ENCODE data around the gene TUBA4B.

TUBA4B gene

GRCh38 chr2:219245148-219245898 is 7.7 kb upstream of the TUBA4B start, which contains the start of the genes GLB1L and STK16 (continued):
- no peak for TF ChIP-seq ZNF19 (tag by site-specific recombination; IDR thresholded peaks at IDR 0.05; ENCODE audit: low read depth)
- no peak for TF ChIP-seq IKZF3 (tag by site-specific recombination; IDR thresholded peaks at IDR 0.05)
- TF ChIP-seq ZSCAN18 (tag by site-specific recombination; IDR thresholded peaks at IDR 0.05) = no peak
- TF ChIP-seq ZNF677 (tag by site-specific recombination; IDR thresholded peaks at IDR 0.05) = no peak
- peak; percentile 80; the same call in 1 of the 2 replicates for TF ChIP-seq OVOL3 (tag by site-specific recombination; IDR thresholded peaks at IDR 0.05)
- peak; percentile 57; the same call in 1 of the 2 replicates for TF ChIP-seq KLF8 (tag by site-specific recombination; IDR thresholded peaks at IDR 0.05)
- no peak for TF ChIP-seq ZBTB7A (tag by site-specific recombination; IDR thresholded peaks at IDR 0.05; ENCODE audit: low read depth)
- no peak for TF ChIP-seq ZNF10 (tag by site-specific recombination; IDR thresholded peaks at IDR 0.05)
- TF ChIP-seq ZNF629 (tag by site-specific recombination; IDR thresholded peaks at IDR 0.05) = peak; percentile 79
- TF ChIP-seq PRDM1 (tag by site-specific recombination; IDR thresholded peaks at IDR 0.05) = no peak
- TF ChIP-seq GLIS1 (tag by site-specific recombination; IDR thresholded peaks at IDR 0.05) = no peak
- TF ChIP-seq REST (tag by site-specific recombination; IDR thresholded peaks at IDR 0.05) = no peak
- TF ChIP-seq ZNF654 (tag by site-specific recombination; IDR thresholded peaks at IDR 0.05; ENCODE audit: low read depth) = no peak
- peak; percentile 51; the same call in 1 of the 2 replicates for TF ChIP-seq BCL6B (tag by site-specific recombination; IDR thresholded peaks at IDR 0.05)
- TF ChIP-seq PRDM6 (tag by site-specific recombination; IDR thresholded peaks at IDR 0.05) = no peak
- TF ChIP-seq ZNF157 (tag by site-specific recombination; IDR thresholded peaks at IDR 0.05) = no peak
- no peak for TF ChIP-seq ZNF280D (tag by site-specific recombination; IDR thresholded peaks at IDR 0.05)
- no peak for TF ChIP-seq PRDM4 (tag by site-specific recombination; IDR thresholded peaks at IDR 0.05)
- no peak for TF ChIP-seq ZNF670 (tag by site-specific recombination; IDR thresholded peaks at IDR 0.05; ENCODE audit: low read depth)
- TF ChIP-seq ZNF121 (tag by site-specific recombination; IDR thresholded peaks at IDR 0.05) = no peak
- peak; percentile 39; the same call in 1 of the 2 replicates for TF ChIP-seq ZNF2 (tag by site-specific recombination; IDR thresholded peaks at IDR 0.05)
- peak; percentile 55 for TF ChIP-seq ZBTB8A (tag by site-specific recombination; IDR thresholded peaks at IDR 0.05)
- no peak for TF ChIP-seq ZNF274 (IDR thresholded peaks at IDR 0.05; ENCODE audit: low read length)
- no peak for TF ChIP-seq ZNF274 (tag by site-specific recombination; IDR thresholded peaks at IDR 0.05; ENCODE audit: borderline replicate concordance)
- TF ChIP-seq HOXA7 (CRISPR knock-in tag; IDR thresholded peaks at IDR 0.05; ENCODE audit: borderline replicate concordance) = no peak
- 0 out of 2 replicates have a peak, but pooled peaks have one; percentile 36 for TF ChIP-seq ZBTB21 (tag by site-specific recombination; IDR thresholded peaks at IDR 0.05)
- TF ChIP-seq ZNF239 (tag by site-specific recombination; IDR thresholded peaks at IDR 0.05) = no peak

Data from HEK293 (cell line).